Vagina (tissue), 2 donors: ENCODE measurements around the gene CCDC60. TPM values are rescaled to one million over a fixed set of nuclear protein-coding genes. Genes with fewer than 3 reads are reported as not detected.

Experiments
- DNase-seq, 2 donors: peaks; one replicate each; pipeline ENCODE4 v3.0.0-alpha.2; 2017; ENCODE audit errors: extremely low spot score in 2 of 2
- H3K27ac ChIP-seq: fragments of 200-600 bp; sonication (generic); one replicate; pipeline ENCODE4 v1.5.1; 2019
- H3K27me3 ChIP-seq: fragments of 200-600 bp; sonication (generic); one replicate; pipeline ENCODE4 v1.5.1; 2019
- H3K36me3 ChIP-seq, 2 donors: fragments of 200-600 bp; sonication (generic); one replicate each; pipeline ENCODE4 v1.5.1; 2017 to 2019
- H3K4me1 ChIP-seq: fragments of 200-600 bp; sonication (generic); one replicate; pipeline ENCODE4 v1.5.1; 2019
- H3K4me3 ChIP-seq, 2 donors: fragments of 200-600 bp; sonication (generic); 1 replicate in 1 of 2; 2 replicates in 1 of 2; pipeline ENCODE4 v1.5.1; 2016 to 2019
- H3K9me3 ChIP-seq: fragments of 200-600 bp; sonication (generic); one replicate; pipeline ENCODE4 v1.5.1; 2019
- POLR2A ChIP-seq, 2 donors: fragments of 450-650 bp; IDR thresholded peaks; one replicate each; pipeline ENCODE4 v1.6.1; 2017; ENCODE audit warnings: antibody characterized with exemption in 2 of 2, mild to moderate bottlenecking in 2 of 2, moderate library complexity in 2 of 2
- POLR2AphosphoS5 ChIP-seq, 2 donors: sonication (generic); formaldehyde crosslinking; IDR thresholded peaks; one replicate each; pipeline ENCODE4 v1.9.0; 2017; ENCODE audit warnings: antibody characterized with exemption in 2 of 2, mild to moderate bottlenecking in 2 of 2, low read depth in 1 of 2; ENCODE audit not compliant: insufficient read depth in 1 of 2
- intact Hi-C: fragments of 100-400 bp; cut with DNase I; formaldehyde crosslinking; loops from one replicate; pipeline ENCODE4 v1.15.1; 2023
- total RNA-seq: library from RNA; depleted of rRNA; stranded (reverse); fragments of >200 nt; gene quantifications from one replicate; pipeline ENCODE4 v1.2.3, GENCODE V29; 2016
- TF ChIP-seq, protein P1 (sequence below), 3 experiments: fragments of 450-650 bp in 2 of 3; fragments of 200-600 bp in 1 of 3; sonication (generic) in 1 of 3; IDR thresholded peaks; one replicate each; pipeline ENCODE4 v1.5.1; 2017 to 2019; ENCODE audit warnings: antibody characterized with exemption in 3 of 3, mild to moderate bottlenecking in 2 of 3, moderate library complexity in 2 of 3

Gene CCDC60
- total RNA-seq, 1 donor from 2014 or later = not detected

DNA sequence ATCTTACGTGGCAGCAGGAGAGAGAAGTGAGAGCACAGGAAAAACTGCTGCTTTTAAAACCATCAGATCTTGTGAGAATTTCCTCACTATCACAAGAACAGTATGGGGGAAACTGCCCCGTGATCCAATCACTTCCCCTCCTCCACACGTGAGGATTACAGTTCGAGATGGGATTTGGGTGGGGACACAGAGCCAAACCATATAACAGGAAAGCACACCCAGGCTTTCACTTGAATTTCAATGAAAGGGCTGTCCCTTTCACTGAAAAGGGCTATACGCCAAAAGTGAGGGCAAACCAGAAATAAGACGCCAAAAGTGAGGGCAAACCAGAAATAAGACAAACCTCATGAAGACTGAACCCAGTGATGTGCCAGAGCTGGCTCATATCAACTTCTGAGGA is 236.2 kb downstream of the CCDC60 start:
- no peak for DNase-seq
- intact Hi-C loops = no loop called here
- no peaks in the 10 kb centered on the region for H3K36me3 ChIP-seq
- no peaks in the 10 kb centered on the region for H3K27me3 ChIP-seq
- H3K27ac ChIP-seq = no peak overlapping the region
- no peaks in the 10 kb centered on the region for H3K4me1 ChIP-seq
- H3K4me3 ChIP-seq = no peak overlapping the region
- TF ChIP-seq POLR2A (IDR thresholded peaks at IDR 0.05) (no peak), POLR2AphosphoS5 (IDR thresholded peaks at IDR 0.05; ENCODE audit: insufficient read depth in 1 of 2, low read depth in 1 of 2) (no peak)
- TF ChIP-seq, protein P1, sequence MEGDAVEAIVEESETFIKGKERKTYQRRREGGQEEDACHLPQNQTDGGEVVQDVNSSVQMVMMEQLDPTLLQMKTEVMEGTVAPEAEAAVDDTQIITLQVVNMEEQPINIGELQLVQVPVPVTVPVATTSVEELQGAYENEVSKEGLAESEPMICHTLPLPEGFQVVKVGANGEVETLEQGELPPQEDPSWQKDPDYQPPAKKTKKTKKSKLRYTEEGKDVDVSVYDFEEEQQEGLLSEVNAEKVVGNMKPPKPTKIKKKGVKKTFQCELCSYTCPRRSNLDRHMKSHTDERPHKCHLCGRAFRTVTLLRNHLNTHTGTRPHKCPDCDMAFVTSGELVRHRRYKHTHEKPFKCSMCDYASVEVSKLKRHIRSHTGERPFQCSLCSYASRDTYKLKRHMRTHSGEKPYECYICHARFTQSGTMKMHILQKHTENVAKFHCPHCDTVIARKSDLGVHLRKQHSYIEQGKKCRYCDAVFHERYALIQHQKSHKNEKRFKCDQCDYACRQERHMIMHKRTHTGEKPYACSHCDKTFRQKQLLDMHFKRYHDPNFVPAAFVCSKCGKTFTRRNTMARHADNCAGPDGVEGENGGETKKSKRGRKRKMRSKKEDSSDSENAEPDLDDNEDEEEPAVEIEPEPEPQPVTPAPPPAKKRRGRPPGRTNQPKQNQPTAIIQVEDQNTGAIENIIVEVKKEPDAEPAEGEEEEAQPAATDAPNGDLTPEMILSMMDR (IDR thresholded peaks at IDR 0.05) = no peak
- no peaks in the 10 kb centered on the region for H3K9me3 ChIP-seq

DNA sequence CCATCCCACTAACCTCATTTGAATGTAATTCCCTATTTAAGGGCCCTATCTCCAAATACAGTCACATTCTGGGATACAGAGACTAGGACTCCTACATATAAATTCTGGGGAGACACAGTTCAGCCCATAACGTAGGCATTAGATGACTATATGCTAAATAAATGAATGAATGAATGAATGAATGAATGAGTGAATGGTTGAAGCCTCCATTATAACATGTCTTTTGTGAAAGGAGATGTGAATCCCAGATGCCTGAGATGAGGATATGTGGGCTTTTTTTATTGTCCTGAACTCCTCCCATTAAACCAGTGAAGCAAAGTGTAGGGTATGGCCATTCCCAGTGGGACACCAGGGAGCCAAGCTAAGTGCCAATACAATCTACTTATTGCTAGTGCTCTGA is 238.6 kb downstream of the CCDC60 start:
- intact Hi-C loops = no loop called here
- no peaks in the 10 kb centered on the region for H3K9me3 ChIP-seq

DNA sequence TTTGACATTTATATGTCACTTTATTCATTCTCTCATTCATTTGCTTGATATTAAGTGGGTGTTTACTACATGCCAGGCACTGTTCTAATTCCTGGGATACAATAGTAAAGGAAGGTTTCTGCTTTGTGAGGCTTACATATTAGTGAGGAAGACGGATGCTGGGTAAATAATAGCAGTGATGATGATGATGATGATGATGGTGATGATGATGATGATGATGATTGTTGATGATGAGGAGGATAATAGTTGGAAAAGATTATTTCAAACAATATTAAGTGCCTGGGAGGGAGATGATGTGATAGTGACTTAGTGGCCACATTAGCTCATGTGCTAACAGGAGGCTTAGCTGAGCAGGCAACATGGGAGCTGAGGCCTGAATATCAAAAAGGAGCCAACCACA is 239.7 kb downstream of the CCDC60 start:
- H3K27me3 ChIP-seq = no peaks in the 10 kb centered on the region
- no peaks in the 10 kb centered on the region for H3K36me3 ChIP-seq
- no peaks in the 10 kb centered on the region for H3K9me3 ChIP-seq
- no peak overlapping the region for H3K27ac ChIP-seq
- intact Hi-C loops = no loop called here
- H3K4me3 ChIP-seq = no peak overlapping the region
- no peak for DNase-seq
- TF ChIP-seq POLR2A (IDR thresholded peaks at IDR 0.05) (no peak), POLR2AphosphoS5 (IDR thresholded peaks at IDR 0.05; ENCODE audit: insufficient read depth in 1 of 2, low read depth in 1 of 2) (no peak)
- TF ChIP-seq, protein P1 (IDR thresholded peaks at IDR 0.05) = no peak
- no peaks in the 10 kb centered on the region for H3K4me1 ChIP-seq

More for the DNA sequence above, 238.6 kb downstream of the CCDC60 start:
- TF ChIP-seq, protein P1 (IDR thresholded peaks at IDR 0.05) = no peak
- TF ChIP-seq POLR2A (IDR thresholded peaks at IDR 0.05) (no peak), POLR2AphosphoS5 (IDR thresholded peaks at IDR 0.05; ENCODE audit: insufficient read depth in 1 of 2, low read depth in 1 of 2) (no peak)
- Histone ChIP-seq H3K4me1 (no peaks in the 10 kb centered on the region), H3K27ac (no peak overlapping the region), H3K27me3 (no peaks in the 10 kb centered on the region), H3K4me3 (no peak overlapping the region), H3K36me3 (no peaks in the 10 kb centered on the region)
- DNase-seq = no peak

DNA sequence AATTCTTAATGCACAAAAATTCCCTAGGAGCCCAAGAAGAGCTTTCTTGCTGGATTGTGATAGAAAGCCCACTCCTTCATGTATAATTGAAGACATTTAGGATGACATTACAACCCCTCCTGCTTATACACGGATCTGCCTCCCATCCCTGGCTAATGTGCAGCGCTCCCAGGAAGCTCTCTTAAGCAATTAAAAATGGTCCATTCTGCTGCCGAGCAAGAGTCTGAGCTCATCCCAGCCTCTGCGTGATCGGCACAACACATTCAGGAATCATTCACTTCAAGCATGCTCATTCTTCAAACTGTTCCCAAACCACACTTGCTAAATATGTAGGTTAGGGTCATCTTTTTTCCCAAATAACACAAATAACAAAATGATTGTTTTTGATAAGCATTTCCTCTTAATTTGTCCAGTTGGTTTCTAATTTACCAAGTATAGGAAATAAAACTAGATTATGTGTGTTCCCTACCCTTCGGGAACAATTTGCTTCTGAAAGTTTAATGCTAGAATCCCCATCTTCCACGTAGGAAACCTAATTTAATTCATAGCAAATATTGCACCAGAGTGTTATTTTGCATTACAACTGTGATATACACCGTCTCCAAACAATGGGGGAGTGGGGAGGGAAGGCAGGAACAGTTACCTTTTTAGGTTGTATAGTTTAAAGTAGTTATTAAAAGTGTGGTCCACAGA is 241.7 kb downstream of the CCDC60 start:
- Histone ChIP-seq H3K9me3 (no peaks in the 10 kb centered on the region), H3K36me3 (no peaks in the 10 kb centered on the region), H3K4me1 (no peaks in the 10 kb centered on the region), H3K27ac (no peak overlapping the region), H3K27me3 (no peaks in the 10 kb centered on the region), H3K4me3 (no peak overlapping the region)
- intact Hi-C loops = no loop called here
- no peak for DNase-seq
- TF ChIP-seq POLR2A (IDR thresholded peaks at IDR 0.05) = no peak
- TF ChIP-seq, protein P1 (IDR thresholded peaks at IDR 0.05) = no peak

DNA sequence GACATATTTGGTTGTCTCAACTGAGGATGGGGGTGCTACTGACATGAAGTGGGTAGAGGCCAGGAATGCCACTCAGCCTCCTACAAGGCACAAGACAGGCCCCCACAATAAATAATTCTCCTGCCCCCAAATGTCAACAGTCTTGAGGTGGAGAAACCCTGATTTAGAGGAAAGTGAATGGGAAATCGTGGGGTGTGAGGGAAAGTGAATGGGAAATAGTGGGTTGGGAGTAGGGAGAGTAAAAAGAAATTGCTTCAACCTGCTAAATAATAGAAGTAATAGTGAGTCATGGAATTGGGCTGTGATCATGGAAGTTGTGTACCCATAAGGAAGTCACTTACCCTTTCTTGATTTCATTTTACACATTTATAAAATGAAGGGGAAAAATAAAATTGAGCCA is 242.4 kb downstream of the CCDC60 start:
- intact Hi-C loops = no loop called here
- no peak for DNase-seq
- no peaks in the 10 kb centered on the region for H3K27me3 ChIP-seq
- no peak overlapping the region for H3K27ac ChIP-seq
- TF ChIP-seq POLR2AphosphoS5 (IDR thresholded peaks at IDR 0.05; ENCODE audit: insufficient read depth in 1 of 2, low read depth in 1 of 2) (no peak), POLR2A (IDR thresholded peaks at IDR 0.05) (no peak)
- TF ChIP-seq, protein P1 (IDR thresholded peaks at IDR 0.05) = no peak
- no peaks in the 10 kb centered on the region for H3K36me3 ChIP-seq
- H3K4me1 ChIP-seq = no peaks in the 10 kb centered on the region
- H3K9me3 ChIP-seq = no peaks in the 10 kb centered on the region
- no peak overlapping the region for H3K4me3 ChIP-seq
